ENCODE data around the gene MGAT1.

The MGAT1 gene

DNA sequence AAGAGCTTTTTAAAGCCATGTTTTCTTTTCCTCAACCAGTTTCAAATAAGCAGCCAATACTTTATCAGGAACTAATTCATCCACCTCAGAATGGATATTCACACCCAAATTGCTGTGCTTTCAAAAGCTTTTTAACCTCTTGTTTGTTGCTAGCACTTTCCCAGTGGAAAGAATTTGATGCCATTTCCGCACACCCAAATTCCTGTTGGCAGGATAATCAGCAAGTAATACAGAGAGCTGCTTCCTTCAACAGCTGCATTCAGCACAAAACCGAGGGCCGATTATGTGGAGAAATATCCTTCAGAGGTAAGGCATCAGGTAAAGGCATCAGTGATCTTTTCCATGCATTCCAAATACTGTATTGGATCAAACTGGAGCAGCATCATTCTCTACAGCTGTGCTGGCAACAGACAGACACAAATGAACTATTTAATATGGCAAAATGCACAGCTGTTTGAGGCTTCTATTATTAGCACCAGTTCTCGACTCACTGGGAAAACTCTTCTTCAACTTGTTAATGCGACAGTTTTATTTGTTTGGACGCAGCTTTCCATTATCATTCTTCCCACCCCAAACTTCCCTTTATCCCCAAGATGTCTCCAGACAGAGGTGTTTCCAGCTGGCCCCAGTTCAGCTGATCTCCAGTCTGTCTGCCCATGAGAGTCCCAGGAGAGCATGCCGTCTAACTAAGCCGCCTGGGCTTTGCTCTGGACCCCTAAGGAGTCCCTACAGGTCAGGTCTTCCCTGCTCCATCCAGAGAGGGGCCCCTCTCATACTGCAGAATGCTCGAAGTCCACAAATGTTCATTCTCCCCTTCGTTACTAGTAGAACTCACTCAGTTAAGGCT is 22.2 kb upstream of the MGAT1 start:
- DNase-seq (ENCODE audit: low read depth): no peak

DNA sequence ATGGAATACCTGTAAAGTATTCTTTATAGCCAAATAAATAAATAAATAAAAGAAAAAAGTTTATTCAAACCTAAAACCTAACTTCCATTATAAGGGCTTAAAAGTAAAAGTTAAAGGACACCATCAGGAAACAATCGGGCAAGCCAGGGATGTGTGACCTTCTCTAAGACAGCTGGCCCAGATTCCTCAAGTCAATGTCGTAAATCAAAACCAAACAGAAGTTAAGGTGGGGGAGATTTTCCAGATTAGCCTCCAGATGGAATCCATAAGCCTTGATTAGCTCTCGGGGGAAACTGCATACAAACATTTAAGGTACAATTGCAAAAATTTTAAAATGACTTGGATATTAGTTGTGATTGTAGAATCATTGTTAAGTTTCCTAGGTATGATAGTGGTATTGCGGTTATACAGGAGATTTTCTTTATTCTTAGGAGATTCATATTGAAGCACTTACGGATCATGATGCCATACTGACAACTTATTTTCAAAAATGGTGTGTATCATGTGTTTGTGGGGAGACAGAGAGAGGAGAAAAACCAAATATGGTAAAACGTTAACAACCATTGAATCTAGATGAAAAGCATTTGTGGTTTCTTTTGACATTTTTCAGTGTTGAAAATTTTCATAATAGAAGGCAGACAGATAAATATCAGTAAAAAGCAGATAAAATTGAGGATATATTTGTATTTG is 21.5 kb upstream of the MGAT1 start:
- no peak for DNase-seq (ENCODE audit: low read depth)

DNA sequence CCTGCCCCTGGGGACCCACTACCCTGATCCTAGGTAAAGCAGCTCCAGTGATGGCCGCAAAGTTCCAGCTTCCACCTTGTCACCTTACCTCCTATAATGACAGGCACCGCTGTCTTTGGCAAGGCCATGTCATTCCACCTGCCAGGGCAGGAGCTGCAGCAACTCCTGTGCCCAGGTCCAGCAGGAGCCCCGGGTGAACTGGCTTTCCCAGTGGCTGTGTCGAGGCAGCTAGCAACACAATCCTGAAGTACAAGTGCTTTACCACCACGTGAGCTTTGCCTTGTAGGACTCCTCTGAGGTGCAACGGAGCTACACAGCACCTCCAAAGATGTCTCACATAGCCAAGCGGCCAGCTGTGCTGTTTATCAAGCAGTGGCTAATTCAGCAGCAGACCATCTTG is 20.7 kb upstream of the MGAT1 start:
- DNase-seq (ENCODE audit: low read depth): no peak

DNA sequence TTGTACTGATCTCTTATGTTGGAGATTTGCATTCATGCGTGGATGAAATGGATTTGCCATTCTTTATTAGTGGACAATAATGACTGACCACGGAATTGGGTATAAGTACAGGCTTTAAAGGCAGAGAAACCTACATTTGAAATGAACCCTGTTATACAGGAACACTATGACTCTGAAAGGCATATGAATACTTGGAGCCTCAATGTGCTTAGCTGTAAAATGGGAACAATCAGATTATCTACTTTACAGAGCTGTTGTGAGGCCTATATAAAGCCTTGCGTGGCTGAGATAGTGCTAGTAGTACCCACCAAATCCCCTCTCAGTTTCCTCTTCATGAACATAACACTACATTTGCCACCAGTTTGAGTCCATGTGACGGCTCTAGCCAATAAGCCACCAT is 18.9 kb upstream of the MGAT1 start:
- DNase-seq (ENCODE audit: low read depth): no peak

DNA sequence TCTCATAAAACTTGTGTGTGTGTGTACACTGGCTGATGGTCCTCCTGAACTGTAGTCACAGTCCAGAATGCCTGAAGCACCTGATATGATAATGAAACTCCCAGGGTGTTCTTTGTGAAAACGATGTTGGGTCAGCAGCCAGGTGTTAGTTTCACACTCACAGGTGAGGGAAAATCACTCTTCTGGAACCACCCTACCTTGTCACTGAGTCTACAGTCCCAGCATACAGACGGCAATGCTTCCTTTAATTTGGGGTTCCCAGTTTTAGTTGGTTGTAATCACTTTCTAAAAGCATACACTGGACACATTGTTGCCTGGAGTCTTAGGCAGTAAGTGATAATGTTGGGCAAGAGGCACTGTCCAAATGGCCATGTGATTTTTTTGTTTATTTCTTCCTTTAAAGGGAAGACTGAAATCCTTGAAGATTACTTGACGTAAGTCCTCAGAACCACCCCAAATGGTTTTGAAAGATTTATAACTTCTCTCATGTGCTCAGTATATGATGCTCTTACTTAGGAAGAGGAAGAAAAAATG is 18.2 kb upstream of the MGAT1 start:
- no peak for DNase-seq (ENCODE audit: low read depth)

DNA sequence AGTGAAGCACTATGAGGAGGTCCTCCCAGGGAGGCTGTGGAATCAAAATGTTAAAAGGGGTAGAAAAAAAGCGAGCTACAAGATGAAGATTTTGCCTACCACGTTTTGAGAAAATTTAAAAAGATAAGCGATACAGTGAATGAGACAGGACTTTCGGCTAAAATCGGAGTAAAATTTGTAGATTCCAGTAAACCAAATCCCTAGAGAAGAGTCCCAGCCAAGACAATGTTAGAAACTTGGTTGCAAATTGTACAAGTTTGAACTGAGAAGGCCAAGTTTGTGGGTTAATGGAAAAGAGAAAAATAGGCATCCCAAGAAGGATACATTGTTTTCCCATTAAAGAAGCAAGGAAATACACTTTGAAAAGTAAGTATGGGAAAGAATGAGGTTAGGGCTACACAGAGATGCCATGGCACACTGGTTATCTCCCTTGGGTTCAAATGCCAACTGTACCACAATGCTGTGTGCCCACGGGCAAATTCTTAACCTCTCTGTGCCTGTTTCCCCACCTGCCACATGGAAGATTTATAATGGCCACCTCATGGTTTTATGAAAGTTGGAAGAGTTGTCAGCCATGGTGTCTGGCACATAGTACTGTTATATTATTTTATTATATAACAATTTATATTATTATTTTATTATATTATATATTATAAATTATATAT is 16.2 kb upstream of the MGAT1 start:
- no peak for DNase-seq (ENCODE audit: low read depth)

DNA sequence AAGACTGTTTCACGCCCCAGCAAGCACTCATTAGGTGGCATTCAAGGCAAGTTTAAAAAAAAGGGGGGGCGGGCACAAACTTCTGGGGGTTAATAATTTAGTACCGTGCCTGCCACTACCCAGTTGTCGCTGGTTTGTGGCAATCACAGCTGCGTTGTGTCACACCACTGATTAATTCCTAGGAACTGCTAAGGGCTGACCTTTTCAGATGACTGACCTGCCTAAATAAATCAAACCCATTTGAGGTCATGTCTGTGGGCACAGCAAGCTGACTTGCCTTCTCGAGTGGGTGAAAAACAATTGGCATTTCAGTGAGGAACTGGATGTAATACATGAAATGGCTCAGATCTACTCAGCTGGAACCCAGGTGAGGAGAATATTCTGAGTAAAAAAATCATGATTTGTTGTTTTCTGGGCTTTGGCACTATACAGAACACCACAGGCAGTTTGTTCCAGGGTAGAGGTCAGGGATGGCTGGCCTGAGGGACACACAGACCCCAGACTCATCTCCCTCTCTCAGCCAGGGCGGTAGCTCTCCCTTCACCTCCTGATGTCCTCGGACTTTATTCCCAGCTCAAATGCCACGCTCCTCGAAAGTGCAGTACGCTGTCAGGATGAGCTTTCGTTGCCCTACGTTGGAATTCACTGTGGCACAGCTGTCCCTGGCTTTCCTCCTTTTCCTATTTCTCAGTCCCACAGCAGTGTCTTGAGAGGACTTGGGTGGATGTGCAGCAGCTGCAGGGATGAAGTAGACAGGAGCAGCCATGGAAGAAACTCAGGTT is 15.5 kb upstream of the MGAT1 start:
- no peak for DNase-seq (ENCODE audit: low read depth)

DNA sequence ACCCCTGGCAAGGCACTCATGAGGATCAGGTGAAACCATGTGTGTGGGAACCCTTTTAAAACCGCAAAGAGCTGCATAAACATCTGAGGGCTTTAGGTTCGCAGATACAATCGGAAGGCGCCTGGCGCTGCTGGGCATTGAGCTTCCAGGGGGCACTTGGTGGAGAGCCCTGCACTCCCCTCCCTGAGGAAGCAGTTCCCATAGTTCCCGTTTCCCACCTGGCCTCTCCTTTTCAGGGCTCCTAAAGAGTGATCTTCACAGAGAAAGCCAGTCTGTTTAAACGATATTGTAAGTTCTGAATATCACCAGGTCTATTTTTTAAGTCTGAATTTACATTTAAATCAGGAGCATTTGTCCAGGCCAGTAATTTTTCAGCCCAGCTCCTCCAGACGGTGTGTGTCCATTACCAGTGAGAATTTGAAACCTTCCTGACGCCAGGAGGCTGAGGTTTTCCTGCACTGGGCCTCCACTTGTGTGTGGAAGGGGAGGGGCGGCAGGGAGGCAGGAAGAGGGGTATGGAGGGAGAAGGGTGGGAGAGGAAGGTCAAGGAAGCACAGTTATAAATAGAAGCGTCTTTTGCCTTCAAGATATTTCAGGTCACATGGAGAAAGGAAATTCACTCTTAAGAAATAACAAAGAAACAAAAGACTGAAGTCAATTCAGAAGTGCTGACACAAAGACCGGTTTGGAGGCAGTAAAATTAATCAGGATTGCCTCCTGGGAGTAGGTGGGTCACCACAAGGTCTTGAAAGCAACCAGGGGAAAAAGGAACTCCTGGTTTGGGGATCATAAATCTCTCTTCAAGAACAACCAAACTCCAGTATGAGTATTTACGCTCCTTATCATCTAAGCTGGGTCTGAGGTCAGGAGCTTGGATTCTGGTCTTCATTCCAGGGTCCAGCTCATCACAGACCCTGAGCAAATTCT is 14.3 kb upstream of the MGAT1 start:
- no peak for DNase-seq (ENCODE audit: low read depth)

DNA sequence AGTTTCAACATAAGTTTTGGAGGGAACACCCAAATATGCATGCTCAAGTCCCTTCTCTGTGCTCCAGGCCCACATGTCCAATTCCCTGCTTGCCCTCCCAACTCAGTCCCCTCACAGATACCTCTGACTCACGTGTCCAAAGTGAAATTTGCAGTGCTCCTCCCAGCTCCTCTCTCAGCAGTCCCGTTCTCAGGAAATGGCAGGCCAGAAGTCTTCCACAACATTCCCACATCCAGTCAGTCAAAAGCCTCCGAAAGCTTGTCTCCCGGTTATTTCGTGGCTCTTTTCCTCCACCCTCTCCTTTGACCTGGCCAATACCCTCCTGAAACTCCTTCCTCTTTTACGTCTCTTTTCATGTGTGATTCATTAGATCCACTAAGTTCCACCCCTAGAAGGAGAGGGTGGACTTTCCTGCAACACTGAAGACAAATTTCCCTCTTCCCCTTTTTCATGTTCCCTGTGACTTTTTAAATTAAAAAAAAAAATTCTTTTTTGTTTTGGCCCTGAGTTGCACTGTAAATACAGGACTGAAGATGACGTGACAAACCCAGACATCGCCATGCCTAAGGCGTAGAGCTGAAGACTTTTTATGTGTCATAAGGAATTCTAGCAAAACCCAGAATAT is 12.8 kb upstream of the MGAT1 start:
- no peak for DNase-seq (ENCODE audit: low read depth)

DNA sequence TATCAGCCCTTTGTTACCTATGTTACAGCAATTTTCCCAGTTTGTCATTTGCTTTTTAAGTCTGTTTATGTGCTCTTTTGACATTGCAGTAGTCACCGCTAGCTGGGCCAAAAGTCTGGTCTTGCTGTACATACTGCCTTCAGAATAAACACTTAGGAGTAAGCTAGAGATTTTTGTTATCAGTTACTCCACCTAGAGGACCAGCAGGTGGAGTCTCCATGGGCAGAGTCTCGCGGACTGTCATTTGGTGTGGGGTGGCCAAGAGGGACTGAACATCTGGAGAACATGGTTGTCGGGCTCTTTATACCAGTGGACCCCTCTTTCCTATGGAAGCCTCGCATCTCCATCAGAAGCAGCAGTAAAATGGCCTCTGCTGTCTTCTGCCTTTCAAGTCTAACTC is 10.8 kb upstream of the MGAT1 start:
- DNase-seq (ENCODE audit: low read depth): no peak

DNA sequence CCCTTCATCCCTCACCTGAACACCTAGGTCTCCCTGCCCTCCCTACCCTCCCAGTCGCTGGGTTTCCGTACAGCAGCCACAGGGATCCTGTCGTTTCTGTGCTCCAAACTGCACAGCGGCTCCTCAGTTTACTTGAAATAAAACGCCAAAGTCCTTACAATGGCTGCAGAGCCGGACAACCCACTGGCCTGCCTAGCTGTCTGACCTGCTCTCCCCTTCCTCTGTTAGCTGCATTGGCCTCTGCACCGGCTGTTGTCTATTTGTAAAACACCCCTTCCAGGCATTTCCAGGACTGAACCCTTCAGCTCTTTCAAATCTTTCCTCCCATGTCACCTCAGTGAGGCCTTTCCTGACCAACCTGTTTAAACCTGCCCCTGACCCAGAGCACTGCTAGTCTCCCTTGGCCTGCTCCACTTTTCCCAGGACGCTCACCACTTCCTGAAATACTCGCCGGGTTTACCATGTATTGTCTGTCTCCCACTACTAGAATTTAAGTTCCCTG is 9.1 kb upstream of the MGAT1 start:
- DNase-seq (ENCODE audit: low read depth): no peak

DNA sequence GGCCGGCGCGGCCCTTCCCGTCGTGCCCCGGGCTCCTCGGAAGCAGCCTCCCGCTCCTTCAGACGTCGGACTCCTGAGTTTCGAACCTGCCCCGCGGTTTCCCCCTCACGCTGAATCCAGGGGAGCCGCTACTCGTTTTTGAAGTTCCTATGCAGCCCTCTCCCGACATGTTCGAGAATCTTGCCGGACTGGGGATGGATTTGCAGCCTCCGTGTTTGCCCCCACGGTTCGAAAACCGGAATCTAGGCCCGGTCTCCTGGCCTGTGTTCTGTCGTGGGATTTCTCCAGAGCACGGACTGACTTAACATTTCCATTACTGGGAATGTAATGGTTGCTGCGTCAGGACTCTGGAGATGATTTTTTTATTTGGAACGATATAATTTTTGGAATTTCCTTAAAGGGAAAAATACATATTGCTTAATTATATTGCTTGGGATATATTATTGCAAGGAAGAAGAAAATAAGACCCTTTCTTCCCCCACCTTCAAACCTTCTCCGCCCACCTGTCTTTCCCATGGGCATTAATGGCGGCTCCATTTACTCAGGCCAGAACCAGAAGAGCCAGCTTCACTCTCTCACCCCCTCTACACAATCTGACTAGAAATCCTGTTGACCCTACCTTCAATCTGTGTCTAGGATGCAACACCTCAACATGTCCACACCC is 8.5 kb upstream of the MGAT1 start:
- DNase-seq (ENCODE audit: low read depth): no peak

DNA sequence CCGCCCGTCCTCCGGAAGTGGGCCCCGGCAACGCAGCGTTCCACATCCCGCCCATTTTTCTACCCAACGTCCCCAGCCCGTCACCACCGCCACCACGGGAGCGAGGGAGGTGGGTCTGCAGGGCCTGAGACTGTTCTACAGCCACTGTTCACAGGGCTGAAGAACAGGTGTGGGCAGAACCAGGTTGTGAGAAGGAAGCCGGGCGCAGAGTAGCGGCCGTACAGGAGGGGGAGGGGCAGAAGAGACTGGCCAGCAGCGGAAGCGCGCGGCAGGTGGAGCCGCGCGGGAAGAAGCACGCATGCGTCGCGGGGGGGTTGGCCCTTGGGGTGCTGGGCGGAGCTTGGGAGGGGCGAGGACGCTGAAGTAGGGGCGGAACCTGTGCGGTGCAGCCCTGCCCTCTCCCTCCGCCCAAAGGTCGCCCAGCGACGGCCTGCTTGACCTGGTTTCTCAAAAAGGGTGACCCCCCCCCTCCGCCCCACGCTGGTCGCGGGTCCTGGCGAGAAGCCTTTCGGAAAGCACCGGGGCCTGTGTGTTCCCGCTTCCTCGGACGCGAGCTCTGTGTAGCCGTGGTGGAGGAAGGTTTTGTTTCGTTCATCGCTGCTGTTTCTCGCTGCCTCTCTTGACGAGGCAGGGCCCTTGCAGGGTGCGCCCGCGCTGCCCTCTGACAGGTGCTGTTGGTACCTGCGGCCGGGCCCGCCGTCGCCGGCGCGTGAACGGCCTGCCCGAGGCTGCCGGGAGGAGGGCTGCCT is 7.8 kb upstream of the MGAT1 start:
- peak; percentile 92 for DNase-seq (ENCODE audit: low read depth)

DNA sequence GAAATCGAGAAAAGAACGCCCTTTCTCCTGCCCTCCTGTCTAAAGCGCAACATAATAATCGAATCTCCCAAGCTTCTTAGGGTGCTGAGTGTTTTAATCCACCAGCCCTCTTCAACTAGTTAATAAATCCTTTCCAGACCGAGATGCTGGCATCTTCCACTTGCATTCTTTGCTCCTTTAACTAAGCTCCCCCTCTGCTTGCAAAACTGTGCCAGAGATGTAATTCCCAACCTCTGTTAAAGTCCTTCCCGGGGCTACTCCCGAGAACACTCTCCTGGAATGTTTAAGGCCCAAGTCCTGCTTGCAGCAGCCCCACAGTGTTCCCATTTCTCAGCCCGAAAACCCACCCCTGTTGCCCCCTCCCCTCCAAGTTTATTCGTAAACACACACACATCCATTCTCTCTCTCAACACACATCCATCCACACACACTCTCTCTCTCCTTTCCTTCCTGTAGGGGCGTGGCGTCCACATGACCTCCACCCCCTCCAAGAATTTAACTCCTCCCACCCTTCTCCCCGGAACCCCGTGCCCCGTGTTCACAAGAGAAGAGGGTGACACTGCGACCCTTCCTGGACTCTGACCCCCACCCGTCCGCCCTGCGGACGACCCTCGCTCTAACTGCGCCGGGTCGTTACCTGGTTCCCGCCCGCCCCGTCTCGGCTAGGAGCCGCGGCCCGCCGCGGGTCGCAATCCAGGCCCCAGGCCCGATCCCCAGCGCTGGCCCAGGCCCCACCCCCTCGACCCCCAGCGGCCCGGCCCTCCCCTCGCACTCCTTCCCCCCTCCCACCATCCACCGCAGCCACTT is 7.0 kb upstream of the MGAT1 start:
- DNase-seq (ENCODE audit: low read depth): peak; percentile 89

DNA sequence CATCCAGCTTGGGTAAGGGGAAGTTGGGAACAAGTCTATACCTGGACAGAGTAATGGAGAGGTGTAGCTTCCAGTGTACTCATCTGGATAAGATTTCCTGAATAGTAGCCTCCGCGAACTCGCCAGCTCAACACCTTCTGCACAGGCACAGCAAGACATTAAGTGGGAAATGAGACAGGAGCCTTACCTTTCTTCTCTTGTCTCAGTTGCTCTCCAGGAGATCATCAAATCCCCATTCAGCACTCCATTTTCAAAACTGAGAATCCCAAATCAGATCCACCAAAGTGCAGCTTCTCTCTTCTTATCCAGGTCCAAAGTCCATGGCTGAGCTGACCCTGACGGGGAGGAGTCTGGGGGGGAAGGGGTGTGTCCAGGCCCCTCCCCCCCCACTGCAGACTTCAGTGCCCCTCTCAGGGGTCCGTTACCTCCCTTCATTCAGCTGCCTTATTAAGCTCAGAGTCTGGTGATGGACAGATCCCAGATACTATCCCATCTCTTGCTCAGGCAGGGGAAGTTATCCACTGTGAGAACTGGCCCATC is 5.9 kb upstream of the MGAT1 start:
- no peak for DNase-seq (ENCODE audit: low read depth)

DNA sequence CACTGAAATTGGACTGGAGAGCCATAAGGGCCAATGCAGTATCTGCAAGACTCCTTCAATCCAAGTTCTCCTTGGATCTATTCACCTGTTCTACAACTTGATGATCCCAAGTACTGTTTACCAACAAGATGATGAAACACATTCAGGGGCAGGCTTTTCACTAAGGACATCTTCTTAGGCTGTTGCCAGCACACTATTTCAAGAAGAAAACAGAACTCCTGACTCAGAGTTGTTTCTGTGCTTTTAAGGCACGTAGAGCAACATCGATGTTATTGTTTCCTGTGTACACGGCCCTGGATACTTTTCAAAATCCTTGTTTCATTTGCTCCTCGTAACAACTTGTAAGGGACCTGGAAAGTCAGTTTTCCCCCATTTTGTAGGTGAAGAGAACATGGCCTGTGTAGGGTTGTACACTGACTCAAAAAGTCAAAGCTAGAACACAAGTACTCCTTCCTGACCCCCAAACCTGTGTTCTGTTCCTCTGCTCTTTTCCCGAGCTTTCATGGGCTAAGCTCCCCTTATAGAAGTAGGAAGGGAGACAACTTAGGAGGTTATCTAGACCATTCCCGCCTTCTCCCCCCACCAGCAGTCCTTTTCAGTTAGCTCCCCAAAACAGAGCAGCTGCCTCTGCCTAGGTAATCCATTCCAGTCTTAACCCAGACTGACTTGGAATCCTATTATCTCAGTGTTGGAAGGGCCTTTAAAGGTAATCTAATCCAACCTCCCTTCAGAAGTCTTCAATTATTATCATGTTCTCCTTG is 5.2 kb upstream of the MGAT1 start:
- no peak for DNase-seq (ENCODE audit: low read depth)

DNA sequence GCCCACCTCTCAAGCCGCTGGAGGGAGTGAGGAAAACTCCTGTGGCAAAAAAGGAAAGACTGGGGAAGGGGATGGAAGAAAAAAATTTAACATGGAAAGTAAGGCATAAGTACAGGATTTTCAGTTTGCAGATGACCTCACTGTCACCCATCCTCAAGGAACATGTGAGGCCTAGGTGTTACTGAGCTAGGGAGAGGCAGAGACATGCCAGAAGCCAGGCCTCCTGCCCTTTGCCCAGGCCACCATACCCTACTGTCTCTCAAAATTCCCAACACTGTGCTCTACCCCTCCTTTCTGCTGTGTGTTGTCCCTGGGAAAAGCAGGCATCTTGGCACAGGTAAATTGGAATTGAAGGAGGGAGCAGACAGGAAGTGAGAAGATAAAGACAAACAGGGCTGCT is 4.4 kb upstream of the MGAT1 start:
- DNase-seq (ENCODE audit: low read depth): no peak

All from T follicular helper cell (primary cell).